Activated CD8-positive, alpha-beta memory T cell treated with anti-CD3 and anti-CD28 coated beads for 24 hours (primary cell): ENCODE measurements around the gene RPTN.
A peak's percentile ranks its signal among the peaks of the same experiment; 100 is the strongest.
"Not testable (repeated sequence)": the region's sequence is repeated elsewhere in the genome, so short reads cannot be mapped to it uniquely, and the experiment has no call there.

Source experiments
- DNase-seq: peaks from one replicate; pipeline ENCODE4 v3.0.0-alpha.2; 2020

RPTN gene

GRCh38 chr1:152165286-152166077 is 6.5 kb upstream of the RPTN start:
- no peak for DNase-seq

GRCh38 chr1:152164517-152165136 is 5.6 kb upstream of the RPTN start:
- no peak for DNase-seq

- DNase-seq = no peak
Measured at GRCh38 chr1:152162792-152163463, 3.9 kb upstream of the RPTN start.

- no peak for DNase-seq
Measured at GRCh38 chr1:152160576-152160975, 1.5 kb upstream of the RPTN start.

GRCh38 chr1:152153996-152154395 is 5.0 kb downstream of the RPTN start:
- DNase-seq = no peak

- DNase-seq = no peak
Measured at GRCh38 chr1:152151646-152152045, 7.4 kb downstream of the RPTN start.

GRCh38 chr1:152148981-152149380 is 10.0 kb downstream of the RPTN start:
- DNase-seq = no peak

GRCh38 chr1:152148051-152148450 is 11.0 kb downstream of the RPTN start:
- DNase-seq = no peak

- no peak for DNase-seq
Measured at GRCh38 chr1:152145769-152146168, 13.3 kb downstream of the RPTN start.

GRCh38 chr1:152144674-152145183 is 14.3 kb downstream of the RPTN start:
- DNase-seq = not testable (repeated sequence)

GRCh38 chr1:152143150-152143887 is 15.7 kb downstream of the RPTN start:
- DNase-seq = no peak

GRCh38 chr1:152141971-152142584 is 16.9 kb downstream of the RPTN start:
- DNase-seq = no peak

GRCh38 chr1:152137215-152137614 is 21.8 kb downstream of the RPTN start:
- no peak for DNase-seq

GRCh38 chr1:152130186-152130585 is 28.8 kb downstream of the RPTN start:
- no peak for DNase-seq

GRCh38 chr1:152127673-152128072 is 31.4 kb downstream of the RPTN start:
- no peak for DNase-seq

- no peak for DNase-seq
Measured at GRCh38 chr1:152125834-152126443, 33.1 kb downstream of the RPTN start.

- DNase-seq = no peak
Measured at GRCh38 chr1:152118915-152119314, 40.1 kb downstream of the RPTN start.

- DNase-seq = no peak
Measured at GRCh38 chr1:152115344-152115743, 43.7 kb downstream of the RPTN start, which contains the start of gene TCHH. Gene TCHH, minus strand, starts transcription at chr1:152115444. Its CDS starts 1,364 bp downstream, at chr1:152114080.

- DNase-seq = no peak
Measured at GRCh38 chr1:152112885-152113432, 46.1 kb downstream of the RPTN start.

GRCh38 chr1:152112101-152112884 is 46.7 kb downstream of the RPTN start:
- DNase-seq = peak; percentile 61

GRCh38 chr1:152111515-152111968 is 47.5 kb downstream of the RPTN start:
- peak; percentile 71 for DNase-seq
